ENCODE results near the gene NXPE3.

DNA sequence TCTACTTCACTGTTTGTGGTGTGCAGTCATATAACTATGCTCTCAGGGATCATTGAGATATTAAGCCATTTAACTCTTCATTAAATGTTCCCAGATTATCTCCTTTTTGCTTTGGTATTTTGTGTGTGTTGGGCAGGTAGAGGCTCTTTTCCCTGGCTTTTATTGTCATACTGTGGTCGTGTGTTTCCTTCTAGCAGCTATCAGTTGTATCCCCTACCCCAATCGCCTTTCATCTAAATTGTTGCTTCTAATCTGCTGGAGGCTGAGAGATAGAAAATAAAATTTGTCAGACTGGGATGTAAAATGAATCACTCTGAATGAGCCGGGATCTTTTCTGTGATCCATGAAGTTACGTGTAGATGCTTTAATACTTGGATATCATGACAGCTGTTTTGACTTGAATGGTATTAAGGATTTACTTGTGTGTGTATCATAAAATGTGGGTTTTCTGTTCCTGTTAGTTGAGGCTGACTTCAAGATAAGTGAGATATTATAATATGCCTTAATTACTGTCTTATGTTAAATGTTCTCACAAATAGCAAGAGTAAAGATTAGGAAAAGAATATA is 79.5 kb downstream of the NXPE3 start:
- no peak for TF ChIP-seq GLI4 (tag by site-specific recombination; IDR thresholded peaks at IDR 0.05)
- TF ChIP-seq, protein P1, sequence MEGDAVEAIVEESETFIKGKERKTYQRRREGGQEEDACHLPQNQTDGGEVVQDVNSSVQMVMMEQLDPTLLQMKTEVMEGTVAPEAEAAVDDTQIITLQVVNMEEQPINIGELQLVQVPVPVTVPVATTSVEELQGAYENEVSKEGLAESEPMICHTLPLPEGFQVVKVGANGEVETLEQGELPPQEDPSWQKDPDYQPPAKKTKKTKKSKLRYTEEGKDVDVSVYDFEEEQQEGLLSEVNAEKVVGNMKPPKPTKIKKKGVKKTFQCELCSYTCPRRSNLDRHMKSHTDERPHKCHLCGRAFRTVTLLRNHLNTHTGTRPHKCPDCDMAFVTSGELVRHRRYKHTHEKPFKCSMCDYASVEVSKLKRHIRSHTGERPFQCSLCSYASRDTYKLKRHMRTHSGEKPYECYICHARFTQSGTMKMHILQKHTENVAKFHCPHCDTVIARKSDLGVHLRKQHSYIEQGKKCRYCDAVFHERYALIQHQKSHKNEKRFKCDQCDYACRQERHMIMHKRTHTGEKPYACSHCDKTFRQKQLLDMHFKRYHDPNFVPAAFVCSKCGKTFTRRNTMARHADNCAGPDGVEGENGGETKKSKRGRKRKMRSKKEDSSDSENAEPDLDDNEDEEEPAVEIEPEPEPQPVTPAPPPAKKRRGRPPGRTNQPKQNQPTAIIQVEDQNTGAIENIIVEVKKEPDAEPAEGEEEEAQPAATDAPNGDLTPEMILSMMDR (tag by site-specific recombination; IDR thresholded peaks at IDR 0.05), result no peak
- no peak for TF ChIP-seq SP7 (tag by site-specific recombination; IDR thresholded peaks at IDR 0.05)
- TF ChIP-seq ZSCAN16 (tag by site-specific recombination; IDR thresholded peaks at IDR 0.05), result no peak
- no peak for TF ChIP-seq ZBTB1 (tag by site-specific recombination; IDR thresholded peaks at IDR 0.05)
- TF ChIP-seq, protein P2, sequence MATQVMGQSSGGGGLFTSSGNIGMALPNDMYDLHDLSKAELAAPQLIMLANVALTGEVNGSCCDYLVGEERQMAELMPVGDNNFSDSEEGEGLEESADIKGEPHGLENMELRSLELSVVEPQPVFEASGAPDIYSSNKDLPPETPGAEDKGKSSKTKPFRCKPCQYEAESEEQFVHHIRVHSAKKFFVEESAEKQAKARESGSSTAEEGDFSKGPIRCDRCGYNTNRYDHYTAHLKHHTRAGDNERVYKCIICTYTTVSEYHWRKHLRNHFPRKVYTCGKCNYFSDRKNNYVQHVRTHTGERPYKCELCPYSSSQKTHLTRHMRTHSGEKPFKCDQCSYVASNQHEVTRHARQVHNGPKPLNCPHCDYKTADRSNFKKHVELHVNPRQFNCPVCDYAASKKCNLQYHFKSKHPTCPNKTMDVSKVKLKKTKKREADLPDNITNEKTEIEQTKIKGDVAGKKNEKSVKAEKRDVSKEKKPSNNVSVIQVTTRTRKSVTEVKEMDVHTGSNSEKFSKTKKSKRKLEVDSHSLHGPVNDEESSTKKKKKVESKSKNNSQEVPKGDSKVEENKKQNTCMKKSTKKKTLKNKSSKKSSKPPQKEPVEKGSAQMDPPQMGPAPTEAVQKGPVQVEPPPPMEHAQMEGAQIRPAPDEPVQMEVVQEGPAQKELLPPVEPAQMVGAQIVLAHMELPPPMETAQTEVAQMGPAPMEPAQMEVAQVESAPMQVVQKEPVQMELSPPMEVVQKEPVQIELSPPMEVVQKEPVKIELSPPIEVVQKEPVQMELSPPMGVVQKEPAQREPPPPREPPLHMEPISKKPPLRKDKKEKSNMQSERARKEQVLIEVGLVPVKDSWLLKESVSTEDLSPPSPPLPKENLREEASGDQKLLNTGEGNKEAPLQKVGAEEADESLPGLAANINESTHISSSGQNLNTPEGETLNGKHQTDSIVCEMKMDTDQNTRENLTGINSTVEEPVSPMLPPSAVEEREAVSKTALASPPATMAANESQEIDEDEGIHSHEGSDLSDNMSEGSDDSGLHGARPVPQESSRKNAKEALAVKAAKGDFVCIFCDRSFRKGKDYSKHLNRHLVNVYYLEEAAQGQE (tag by site-specific recombination; IDR thresholded peaks at IDR 0.05), result no peak
- TF ChIP-seq, protein P3, sequence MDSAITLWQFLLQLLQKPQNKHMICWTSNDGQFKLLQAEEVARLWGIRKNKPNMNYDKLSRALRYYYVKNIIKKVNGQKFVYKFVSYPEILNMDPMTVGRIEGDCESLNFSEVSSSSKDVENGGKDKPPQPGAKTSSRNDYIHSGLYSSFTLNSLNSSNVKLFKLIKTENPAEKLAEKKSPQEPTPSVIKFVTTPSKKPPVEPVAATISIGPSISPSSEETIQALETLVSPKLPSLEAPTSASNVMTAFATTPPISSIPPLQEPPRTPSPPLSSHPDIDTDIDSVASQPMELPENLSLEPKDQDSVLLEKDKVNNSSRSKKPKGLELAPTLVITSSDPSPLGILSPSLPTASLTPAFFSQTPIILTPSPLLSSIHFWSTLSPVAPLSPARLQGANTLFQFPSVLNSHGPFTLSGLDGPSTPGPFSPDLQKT (IDR thresholded peaks at IDR 0.05; ENCODE audit: borderline replicate concordance, low read depth, low read length), result no peak
- TF ChIP-seq KLF16 (tag by site-specific recombination; IDR thresholded peaks at IDR 0.05), result no peak
- no peak for TF ChIP-seq YY1 (tag by site-specific recombination; IDR thresholded peaks at IDR 0.05)
- TF ChIP-seq, protein P4, sequence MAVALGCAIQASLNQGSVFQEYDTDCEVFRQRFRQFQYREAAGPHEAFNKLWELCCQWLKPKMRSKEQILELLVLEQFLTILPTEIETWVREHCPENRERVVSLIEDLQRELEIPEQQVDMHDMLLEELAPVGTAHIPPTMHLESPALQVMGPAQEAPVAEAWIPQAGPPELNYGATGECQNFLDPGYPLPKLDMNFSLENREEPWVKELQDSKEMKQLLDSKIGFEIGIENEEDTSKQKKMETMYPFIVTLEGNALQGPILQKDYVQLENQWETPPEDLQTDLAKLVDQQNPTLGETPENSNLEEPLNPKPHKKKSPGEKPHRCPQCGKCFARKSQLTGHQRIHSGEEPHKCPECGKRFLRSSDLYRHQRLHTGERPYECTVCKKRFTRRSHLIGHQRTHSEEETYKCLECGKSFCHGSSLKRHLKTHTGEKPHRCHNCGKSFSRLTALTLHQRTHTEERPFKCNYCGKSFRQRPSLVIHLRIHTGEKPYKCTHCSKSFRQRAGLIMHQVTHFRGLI (tag by site-specific recombination; IDR thresholded peaks at IDR 0.05), result no peak
